HG02642 (cell line): ENCODE results near the gene DAND5.

Experiments
- ATAC-seq: cut with Tn5 transposase; IDR thresholded peaks from one replicate; pipeline ENCODE4 v1.9.1; 2021; ENCODE audit warnings: mild to moderate bottlenecking; ENCODE audit not compliant: unreplicated experiment, poor library complexity

The DAND5 gene

GRCh38 chr19:13007292-13008045 lies 38.1 kb downstream of the DAND5 start:
- no peak for ATAC-seq

DNA sequence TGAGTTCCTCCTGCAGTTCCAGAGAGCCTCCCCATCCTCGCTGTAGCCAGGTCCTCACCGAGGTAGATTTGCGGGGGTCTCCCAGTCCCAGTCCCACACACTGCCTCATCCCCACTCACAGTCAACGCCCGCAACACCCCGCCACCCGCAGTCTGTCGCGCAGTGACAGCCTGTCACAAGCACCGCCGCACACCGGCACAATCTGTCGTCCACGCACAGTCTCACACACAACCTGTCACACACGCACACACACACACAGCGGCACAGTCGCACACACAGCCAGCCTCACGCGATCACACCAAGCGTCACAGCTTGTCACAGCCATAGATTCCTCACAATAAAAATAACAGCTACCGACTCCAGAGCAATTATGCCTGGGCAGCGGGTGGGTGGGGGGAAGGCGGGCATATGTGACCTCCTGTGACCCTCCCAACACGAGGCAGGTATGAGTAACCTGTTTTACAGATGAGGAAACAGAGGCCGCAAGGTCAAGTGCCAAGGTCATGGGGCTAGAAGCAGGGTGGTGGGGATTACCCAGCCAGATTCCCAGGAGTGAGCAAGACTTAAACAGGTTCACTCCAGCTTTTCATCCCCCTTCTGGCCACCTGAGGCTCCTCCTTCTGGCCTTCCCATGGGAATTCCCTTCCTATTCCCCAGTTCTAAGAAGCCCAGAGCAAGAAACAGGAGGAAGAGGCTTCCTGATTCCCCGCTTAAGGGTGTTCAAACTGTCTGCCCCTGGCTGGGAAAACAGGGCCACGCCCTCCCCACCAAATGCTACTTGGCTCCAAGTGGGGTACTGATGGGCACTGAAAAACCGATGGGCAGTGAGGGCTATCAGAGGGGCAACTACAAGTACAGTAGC lies 39.8 kb downstream of the DAND5 start:
- ATAC-seq: no peak

DNA sequence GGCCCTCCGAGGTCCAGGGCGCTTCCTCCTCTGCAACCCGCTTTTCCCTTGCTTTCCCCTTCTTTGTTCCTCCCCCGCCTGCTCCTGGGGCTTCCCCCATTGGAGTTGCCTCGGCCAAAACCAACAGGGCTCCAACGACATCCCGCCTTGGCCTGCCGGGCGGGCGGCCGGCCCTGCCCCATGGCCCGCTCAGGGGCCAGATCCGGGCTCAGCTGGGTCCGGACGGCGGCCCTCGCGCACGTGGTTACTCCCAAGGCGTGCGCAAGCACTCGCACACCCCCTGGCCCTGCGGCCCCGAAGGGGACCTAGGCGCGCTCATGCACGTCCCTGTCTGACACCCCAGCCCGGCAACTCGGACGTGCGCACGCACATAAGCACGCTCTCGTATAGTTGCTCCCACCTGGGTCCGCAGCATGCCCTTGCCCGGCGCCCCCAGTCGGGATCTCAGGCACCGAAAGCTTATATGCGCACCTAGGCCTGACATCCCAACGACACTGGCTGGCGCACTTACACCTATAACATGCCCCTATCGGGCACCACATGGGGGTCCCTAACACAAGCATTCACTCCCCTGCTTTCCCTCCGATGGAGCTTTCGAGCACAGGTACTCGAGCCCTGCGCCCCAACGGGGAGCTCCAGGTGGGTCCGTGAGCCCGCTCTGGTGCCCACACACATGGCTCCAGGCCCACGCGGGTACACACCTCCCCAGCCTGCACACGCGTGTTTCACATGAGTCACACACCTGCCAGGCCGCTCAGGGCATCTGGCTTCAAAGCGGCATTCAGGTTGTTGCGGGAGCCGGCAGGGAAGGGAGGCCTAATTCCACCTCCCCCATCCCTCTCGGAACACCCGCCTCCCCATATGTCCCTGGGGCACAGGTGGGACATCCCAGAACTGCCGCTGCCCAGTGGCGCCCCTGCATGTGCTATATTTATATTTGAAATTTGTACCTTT lies 40.9 kb downstream of the DAND5 start:
- ATAC-seq: no peak

DNA sequence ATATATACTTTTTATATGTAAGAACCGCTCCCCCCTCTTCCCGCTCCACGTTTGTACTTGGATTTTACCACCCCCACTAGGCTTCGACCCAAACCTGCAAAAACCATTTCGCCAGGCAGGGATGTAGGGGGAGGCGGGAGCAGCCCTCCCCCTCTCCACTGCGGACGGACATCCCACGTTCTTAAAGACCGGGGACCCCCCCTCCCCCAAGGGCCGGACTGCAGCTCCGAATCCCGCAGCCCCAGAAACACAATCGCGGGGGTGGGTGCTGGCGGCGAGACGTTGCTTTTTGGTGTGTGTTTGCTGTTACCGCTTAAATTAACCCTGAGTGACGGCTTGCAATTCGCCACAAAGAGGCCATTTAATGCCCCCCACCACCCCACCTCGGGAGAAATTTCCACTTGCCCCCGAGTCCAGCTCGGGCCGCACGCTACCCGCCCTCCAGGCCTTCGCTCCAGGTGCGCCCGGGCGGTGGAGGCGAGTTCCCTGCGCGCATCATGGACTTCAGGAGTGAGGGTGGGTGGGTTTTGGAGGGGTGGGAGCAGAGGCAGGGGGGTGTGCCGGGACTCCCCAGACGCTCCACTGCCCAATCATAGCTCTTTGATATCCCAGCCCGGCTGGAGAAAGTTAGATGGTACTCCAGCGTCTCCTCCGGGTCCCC lies 41.7 kb downstream of the DAND5 start:
- ATAC-seq: no peak

DNA sequence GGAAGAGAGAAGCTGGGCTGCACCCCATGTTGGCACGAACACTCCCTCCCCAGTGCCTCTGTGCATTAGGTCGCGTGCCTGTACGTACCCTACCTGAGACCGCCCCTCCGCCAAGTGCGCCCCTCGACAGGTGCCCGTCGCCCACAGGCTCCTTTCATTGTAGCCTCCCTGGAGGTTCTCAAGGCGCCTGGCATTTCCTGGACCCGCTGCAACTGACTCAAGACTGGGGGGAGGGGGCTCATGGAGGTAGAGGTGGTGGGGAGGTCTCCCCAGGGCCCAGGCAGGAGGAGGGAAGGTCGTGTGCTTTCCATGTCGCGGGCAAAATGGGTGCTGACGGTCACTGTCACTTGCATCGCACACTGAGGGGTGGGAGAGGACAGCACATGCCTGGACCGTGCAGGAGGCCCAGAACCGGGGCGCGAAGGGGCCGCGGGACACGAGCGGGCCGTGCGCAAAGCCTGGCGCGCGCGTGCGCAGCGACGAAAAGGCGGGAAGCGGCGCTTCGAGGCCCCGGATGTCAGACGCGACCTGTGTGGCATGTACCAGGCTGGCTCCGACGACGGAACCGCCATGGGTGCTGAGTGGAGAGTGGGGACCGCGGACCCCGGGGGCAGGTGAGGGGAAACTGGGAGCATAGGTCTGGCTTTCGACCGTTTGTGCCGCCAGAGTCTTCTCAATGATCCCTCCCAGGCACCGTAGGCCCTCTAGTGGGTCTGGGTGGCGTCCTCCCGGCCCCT lies 42.4 kb downstream of the DAND5 start:
- ATAC-seq: no peak

- ATAC-seq: no peak
Measured at GRCh38 chr19:13012390-13012689, 43.0 kb downstream of the DAND5 start.

- no peak for ATAC-seq
Measured at GRCh38 chr19:13012690-13013608, 43.6 kb downstream of the DAND5 start.

DNA sequence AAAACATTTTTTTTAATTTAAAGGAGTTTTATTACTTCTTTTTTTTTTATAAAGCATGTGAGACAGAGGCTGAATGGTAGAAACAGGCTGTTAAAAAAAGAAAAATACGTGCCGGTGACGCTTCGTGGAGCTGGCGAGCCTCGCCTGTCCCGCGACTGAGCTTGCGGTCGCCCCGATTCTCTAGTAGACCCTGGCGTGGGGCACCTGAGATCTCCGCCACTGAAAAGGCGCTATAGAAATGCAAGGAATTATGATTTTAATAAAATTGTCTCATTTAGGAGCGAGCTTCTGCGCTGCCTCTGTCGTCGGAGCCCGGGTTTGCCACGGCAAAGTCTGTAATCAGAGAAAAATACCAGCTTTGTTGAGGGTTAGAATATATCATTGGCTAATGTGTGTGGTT lies 44.3 kb downstream of the DAND5 start:
- ATAC-seq: no peak

GRCh38 chr19:13014101-13014920 lies 44.9 kb downstream of the DAND5 start:
- ATAC-seq: no peak

- ATAC-seq: no peak
Measured at GRCh38 chr19:13014921-13015280, 45.5 kb downstream of the DAND5 start.

DNA sequence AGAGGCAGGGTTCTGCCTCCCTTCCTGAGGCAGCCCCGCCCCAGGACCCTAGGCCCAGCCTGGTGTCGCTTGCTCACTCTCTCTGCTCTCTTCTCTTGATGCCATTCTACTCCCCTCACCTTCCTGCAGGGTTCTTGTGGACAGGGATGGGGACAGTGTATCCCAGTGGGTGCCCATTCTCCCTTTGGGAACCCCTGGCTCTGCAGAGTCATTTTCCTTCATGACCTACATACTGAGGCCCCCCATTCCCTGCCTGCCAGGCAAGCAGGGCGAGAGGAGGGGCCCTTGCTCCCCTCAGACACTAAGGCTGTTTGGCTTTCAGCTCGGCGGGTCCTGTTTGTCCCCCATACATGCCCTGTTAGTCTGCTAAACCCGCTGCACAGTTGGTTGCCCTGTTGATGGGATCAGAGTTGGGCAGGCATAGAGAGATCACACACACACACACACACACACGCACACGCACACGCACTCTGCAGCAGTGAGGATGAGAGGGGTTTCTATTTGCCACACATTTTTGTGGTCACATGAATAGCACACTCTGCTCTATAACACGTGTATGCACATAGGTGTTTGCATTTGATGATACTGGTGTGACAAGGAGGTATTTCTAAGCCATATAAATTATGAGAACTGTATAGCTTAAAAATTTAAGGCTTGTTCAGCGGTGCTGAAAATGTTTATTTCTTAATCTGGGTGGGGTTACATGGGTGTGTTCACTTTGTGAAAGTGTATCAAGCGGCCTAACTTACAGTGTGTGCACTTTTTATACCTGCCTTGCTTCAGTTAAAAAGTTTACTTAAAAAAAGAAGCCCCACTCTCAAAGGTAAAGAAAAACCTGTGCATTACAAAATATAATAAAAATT lies 46.2 kb downstream of the DAND5 start:
- ATAC-seq: no peak

GRCh38 chr19:13016245-13016627 lies 46.9 kb downstream of the DAND5 start:
- ATAC-seq: no peak

DNA sequence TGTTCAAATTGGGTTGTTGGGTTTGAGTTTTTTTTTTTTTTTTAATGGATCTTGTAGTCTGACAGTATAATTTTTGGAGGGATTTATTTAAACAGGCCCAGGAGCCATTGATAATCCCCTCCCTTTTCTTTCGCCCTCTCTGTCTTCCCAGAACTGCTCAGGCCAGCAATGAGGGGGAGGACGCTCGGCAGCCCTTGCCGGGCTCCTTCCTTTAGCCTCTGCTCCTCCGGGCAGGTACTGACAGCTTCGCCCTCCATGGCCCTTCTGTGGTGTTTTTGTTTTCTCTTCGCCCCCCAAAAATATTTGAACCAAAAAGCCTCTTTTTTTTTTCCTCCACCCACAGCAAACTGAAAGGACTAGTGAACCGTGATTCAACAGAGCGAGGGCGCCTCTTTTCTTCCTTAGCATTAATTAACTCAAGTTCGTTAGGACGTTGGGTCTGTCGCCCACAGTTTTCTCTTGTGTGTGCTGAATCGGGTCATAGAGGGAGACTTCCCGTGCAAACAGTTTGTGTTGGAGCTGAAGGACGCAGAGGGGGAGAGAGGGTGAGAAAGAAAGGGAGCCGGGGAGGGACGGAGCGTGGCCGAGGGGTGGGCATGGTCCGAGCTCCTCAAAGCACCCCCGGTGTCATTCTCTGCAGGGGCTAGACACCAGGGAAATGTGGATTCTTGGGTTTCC lies 47.4 kb downstream of the DAND5 start:
- no peak for ATAC-seq

DNA sequence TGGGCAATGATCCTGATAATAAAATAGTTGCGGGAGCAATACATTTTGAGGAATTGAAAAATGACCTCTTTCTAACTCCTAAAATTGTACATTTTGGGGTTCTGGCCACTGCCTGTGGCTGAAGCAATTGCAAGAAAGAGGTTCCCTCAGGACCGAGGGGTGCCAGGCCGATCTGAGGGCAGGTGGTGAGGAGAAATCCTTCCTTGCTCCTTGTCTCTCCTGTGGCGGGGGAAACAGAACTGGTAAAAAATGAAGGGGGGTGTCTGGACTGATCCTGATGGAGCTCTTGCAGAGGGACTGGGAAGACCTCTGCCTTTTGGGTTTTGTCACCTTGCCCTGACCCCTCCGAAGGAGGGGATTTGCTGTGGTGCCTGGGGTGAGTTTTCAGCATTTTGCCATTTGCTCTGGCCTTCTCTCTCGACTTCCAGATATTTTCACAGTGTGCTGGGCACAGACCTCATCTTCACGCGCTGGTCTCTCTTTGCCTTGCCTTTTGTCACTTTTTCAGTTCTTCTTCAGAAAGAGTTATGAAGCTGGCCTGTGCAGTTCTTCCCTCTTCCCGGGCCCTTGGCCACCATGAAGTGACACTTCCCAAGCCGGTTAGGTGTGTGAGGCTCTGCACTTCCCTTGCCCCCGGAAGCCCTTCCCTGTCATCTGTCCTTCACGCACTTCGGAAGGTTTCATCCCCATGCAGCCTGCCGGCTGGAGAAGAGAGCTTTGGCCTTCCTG lies 48.1 kb downstream of the DAND5 start:
- ATAC-seq: no peak

GRCh38 chr19:13018035-13018914 lies 48.9 kb downstream of the DAND5 start:
- ATAC-seq: no peak
